ENCODE results near the gene BCLAF1.

The BCLAF1 gene, protein sequence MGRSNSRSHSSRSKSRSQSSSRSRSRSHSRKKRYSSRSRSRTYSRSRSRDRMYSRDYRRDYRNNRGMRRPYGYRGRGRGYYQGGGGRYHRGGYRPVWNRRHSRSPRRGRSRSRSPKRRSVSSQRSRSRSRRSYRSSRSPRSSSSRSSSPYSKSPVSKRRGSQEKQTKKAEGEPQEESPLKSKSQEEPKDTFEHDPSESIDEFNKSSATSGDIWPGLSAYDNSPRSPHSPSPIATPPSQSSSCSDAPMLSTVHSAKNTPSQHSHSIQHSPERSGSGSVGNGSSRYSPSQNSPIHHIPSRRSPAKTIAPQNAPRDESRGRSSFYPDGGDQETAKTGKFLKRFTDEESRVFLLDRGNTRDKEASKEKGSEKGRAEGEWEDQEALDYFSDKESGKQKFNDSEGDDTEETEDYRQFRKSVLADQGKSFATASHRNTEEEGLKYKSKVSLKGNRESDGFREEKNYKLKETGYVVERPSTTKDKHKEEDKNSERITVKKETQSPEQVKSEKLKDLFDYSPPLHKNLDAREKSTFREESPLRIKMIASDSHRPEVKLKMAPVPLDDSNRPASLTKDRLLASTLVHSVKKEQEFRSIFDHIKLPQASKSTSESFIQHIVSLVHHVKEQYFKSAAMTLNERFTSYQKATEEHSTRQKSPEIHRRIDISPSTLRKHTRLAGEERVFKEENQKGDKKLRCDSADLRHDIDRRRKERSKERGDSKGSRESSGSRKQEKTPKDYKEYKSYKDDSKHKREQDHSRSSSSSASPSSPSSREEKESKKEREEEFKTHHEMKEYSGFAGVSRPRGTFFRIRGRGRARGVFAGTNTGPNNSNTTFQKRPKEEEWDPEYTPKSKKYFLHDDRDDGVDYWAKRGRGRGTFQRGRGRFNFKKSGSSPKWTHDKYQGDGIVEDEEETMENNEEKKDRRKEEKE

DNA sequence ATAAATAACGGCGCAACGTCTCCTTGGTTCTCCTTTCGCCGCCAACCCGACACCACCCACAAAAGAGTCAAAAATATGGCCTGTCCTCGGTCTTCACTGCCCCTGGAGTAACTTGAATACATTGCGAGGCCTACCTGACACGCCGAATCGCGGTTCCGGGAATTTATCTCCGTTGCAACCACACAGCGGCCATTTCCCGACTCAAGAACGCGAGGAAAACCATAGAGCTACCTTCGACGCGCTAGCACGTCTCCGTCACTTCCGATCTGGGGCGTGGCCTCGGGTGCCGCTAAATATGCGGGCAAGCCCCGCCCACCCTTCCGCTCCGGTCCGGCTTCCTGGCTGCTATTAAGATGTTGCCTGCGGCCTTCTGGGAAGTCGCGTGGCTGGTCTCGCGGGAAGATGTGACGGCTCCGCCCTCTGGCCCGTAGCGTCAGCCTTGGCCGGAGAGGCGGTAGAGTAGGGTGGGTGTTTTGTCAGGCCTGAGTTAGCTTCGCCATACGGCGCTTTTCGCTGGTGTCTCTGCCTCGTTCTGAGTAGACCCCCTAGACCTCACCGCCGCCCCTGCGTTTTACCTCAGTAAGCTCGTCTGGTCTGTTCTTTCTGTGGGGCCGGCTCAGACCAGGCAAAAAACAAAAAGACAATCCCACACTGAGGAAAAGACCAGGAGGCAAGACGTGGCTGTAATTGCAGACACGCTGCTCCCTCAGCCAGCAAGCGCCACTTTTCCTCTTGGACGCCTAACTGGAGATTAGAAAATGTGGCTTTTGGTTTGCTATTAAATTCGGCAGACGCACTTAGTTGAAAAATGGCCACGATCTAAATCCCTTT lies at the start of gene BCLAF1:
BCLAF1 (minus strand) TSS at position 268 of the 831 bp plus-strand sequence. CDS start 9,980 bp downstream, outside the sequence.
- DNase-seq (ENCODE audit: low spot score), result peak; percentile 96

- DNase-seq (ENCODE audit: low spot score), result no peak
Observed at GRCh38 chr6:136338486-136338885, 48.8 kb upstream of the BCLAF1 start.

GRCh38 chr6:136337606-136338005 lies 48.0 kb upstream of the BCLAF1 start:
- no peak for DNase-seq (ENCODE audit: low spot score)

GRCh38 chr6:136337121-136337520 lies 47.5 kb upstream of the BCLAF1 start:
- no peak for DNase-seq (ENCODE audit: low spot score)

DNA sequence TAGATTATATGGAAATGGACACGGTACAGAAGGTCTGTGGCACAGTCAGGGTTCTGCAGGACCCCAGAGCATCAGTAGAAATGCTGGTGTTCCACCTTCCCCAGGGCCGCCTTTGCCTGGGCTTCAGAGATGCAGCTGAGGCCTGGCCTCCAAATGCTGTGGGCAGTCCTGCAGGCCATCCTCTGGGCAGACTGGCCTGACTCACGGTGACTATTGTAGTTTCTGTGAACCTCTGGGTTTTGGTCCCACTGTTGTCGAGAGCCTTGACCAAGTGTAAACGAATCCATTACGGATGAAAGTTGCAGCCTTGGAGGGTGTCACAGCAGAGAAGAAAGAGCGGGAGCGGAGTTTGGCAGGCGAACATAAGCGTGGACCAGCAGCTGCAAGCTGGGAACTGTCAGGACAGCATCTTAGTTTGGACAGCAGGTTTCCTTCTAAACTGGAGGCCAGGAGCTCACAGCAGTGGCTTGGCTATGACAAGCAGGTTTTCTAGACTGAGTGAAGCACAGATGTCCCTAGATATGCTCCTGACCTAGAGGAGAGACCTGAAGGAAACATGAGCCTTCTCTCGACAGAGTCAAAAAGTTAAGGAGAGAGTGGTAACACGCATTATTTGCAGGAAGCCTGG lies 46.2 kb upstream of the BCLAF1 start:
- no peak for DNase-seq (ENCODE audit: low spot score)

GRCh38 chr6:136334853-136335252 lies 45.2 kb upstream of the BCLAF1 start:
- no peak for DNase-seq (ENCODE audit: low spot score)

GRCh38 chr6:136334465-136334846 lies 44.8 kb upstream of the BCLAF1 start:
- no peak for DNase-seq (ENCODE audit: low spot score)

DNA sequence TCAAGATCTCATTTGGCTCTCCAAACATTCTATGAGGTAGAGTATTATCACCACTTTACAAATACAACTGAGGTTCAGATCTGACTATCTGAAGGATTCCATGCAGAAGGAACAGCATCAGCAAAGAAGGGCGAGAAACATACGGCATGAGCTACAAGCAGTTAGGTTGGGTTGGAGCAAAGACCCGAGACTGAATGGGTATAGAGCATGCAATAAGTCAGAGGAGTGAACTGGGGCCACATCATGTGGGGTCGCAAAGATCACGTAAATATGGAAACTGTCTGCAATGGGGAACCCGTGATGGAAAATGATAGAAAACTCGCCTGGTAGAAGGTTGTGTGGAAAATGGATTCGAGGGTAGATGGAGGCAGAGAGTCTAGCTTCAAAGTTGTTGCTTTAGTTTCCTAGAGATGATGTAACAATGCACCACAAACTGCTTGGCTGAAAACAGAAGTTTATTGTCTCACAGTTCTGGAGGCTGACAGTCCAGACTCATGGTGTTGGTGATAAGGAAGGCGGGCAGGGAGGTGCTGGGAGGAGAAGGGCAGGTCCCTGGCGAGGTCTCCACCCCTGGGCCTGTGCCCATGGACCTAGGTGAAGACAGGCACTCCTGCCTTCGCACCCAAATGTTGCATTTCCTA lies 44.3 kb upstream of the BCLAF1 start:
- no peak for DNase-seq (ENCODE audit: low spot score)

DNA sequence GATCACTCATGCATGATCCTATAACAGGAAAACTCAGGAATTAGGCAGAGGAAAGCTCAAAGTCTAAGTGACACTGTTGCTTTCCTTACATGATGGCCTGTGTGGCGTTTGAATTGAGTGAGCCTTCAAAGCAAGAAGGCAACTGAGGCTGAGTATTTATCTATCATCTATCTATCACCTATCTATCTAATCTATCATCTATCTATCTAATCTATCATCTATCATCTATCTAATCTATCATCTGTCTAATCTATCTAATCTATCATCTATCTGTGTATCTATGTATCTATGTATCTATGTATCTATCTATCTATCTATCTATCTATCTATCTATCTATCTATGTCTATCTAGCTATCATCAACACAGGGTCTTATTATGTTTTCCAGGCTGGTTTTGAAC lies 41.8 kb upstream of the BCLAF1 start:
- no peak for DNase-seq (ENCODE audit: low spot score)

GRCh38 chr6:136330634-136331033 lies 41.0 kb upstream of the BCLAF1 start:
- no peak for DNase-seq (ENCODE audit: low spot score)

DNA sequence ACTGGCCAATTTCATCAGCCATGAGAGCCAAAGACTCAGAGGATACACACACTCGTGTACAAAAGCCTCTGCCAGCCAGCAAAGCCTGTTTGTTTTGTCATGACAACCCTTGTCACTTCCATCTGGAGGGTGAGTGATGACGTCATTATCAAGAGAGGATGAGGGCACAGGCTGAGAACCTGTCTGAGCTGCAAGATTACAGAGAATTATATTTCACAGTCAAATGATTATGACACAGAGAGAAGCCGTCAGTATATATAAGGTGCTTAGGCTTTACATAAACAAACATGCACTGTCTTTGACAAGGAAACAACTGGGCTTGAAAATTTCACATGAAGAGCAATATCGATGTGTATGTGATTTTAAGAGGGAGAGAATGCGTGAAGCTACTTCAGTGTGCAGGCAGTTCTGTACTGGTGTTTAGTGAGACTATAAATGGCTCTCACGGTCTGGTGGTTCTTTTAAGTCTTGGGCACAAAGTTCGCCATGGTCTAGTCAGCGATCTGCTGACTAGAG lies 36.5 kb upstream of the BCLAF1 start:
- no peak for DNase-seq (ENCODE audit: low spot score)

GRCh38 chr6:136324686-136325380 lies 35.2 kb upstream of the BCLAF1 start:
- DNase-seq (ENCODE audit: low spot score), result no peak

- peak; percentile 22 for DNase-seq (ENCODE audit: low spot score)
Observed at GRCh38 chr6:136323431-136324112, 33.9 kb upstream of the BCLAF1 start.

- no peak for DNase-seq (ENCODE audit: low spot score)
Observed at GRCh38 chr6:136319732-136320131, 30.1 kb upstream of the BCLAF1 start.

GRCh38 chr6:136318676-136319075 lies 29.0 kb upstream of the BCLAF1 start:
- no peak for DNase-seq (ENCODE audit: low spot score)

DNA sequence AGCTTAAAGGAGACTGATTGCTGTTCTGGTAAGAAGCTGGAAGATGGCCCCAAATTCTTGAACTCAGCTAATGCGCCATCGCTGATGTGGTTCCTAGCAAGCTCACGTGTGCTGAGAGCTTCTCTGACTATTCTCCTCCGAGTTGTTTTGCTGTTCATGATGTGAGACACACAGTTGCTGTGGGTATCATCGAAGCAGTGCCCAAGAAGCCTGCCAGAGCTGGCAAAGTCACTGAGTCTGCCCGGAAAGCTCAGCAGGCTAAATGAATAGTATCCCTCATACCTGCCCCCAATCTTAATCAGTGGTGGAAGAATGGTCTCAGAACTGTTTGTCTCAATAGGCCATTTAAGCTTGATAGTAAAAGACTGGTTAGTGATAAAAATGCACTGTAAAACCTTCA lies 28.3 kb upstream of the BCLAF1 start:
- no peak for DNase-seq (ENCODE audit: low spot score)

- peak; percentile 74 for DNase-seq (ENCODE audit: low spot score)
Observed at GRCh38 chr6:136317021-136317694, 27.5 kb upstream of the BCLAF1 start.

GRCh38 chr6:136315594-136315993 lies 25.9 kb upstream of the BCLAF1 start:
- DNase-seq (ENCODE audit: low spot score), result no peak

GRCh38 chr6:136312975-136313374 lies 23.3 kb upstream of the BCLAF1 start:
- DNase-seq (ENCODE audit: low spot score), result no peak

Data from GM03348 (cell line).